Spleen (tissue), 7 donors: ENCODE results near the gene PTGER3.

Source experiments
- POLR2A ChIP-seq, 3 donors: fragments of 450-650 bp; IDR thresholded peaks; one replicate each; pipeline ENCODE4 v1.5.1; 2017; ENCODE audit warnings: antibody characterized with exemption in 3 of 3, mild to moderate bottlenecking in 1 of 3
- POLR2AphosphoS5 ChIP-seq, 3 donors: sonication (generic); formaldehyde crosslinking; IDR thresholded peaks; one replicate each; pipeline ENCODE4 v1.5.1; 2017; ENCODE audit warnings: antibody characterized with exemption in 3 of 3
- TF ChIP-seq, protein P1 (sequence below), 11 experiments: fragments of 200-600 bp in 7 of 11; fragments of 450-650 bp in 4 of 11; sonication (generic) in 4 of 11; IDR thresholded peaks in 8 of 11; conservative IDR thresholded peaks in 3 of 11; 1 replicate in 7 of 11; 2 replicates in 4 of 11; pipeline versions ENCODE4 v1.4.0 to v1.8.0; 2016 to 2021; ENCODE audit warnings: antibody characterized with exemption in 11 of 11, inconsistent platforms in 4 of 11, mild to moderate bottlenecking in 1 of 11
- donor health status: DM: no; HTN: no; CAD: no; lungs with moderate emphysema.
- donor health status: DM: no; HTN: no; CAD: no.
- donor health status: DM: no; HTN: no; CAD: no.

DNA sequence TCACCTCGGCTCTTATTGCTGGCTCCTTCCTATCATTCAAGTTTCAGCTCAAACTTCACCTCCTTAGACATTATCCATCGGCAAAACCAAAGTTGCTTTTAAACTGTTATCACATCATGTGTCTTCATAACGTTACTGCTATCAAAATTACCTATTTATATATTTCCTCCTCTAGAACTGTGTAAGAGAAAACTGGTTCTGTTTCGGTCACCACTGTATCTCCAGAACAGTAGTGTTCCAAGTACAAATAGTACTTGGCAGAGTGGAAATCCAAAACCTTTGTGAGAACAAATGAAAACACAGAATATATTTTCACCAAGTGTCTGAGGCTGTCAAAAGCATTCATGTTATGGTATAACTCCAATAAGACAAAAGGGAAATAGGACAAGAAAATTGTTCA, 24.1 kb upstream of the PTGER3 start:
- TF ChIP-seq, protein P1, sequence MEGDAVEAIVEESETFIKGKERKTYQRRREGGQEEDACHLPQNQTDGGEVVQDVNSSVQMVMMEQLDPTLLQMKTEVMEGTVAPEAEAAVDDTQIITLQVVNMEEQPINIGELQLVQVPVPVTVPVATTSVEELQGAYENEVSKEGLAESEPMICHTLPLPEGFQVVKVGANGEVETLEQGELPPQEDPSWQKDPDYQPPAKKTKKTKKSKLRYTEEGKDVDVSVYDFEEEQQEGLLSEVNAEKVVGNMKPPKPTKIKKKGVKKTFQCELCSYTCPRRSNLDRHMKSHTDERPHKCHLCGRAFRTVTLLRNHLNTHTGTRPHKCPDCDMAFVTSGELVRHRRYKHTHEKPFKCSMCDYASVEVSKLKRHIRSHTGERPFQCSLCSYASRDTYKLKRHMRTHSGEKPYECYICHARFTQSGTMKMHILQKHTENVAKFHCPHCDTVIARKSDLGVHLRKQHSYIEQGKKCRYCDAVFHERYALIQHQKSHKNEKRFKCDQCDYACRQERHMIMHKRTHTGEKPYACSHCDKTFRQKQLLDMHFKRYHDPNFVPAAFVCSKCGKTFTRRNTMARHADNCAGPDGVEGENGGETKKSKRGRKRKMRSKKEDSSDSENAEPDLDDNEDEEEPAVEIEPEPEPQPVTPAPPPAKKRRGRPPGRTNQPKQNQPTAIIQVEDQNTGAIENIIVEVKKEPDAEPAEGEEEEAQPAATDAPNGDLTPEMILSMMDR (IDR thresholded peaks at IDR 0.05 in 8 of 11, conservative IDR thresholded peaks at IDR 0.05 in 3 of 11), result no peak
- TF ChIP-seq POLR2AphosphoS5 (IDR thresholded peaks at IDR 0.05) (no peak), POLR2A (IDR thresholded peaks at IDR 0.05) (no peak)
